ENCODE results near the gene SPN.
"Not testable (repeated sequence)": the region's sequence is repeated elsewhere in the genome, so short reads cannot be mapped to it uniquely, and the experiment has no call there.

The SPN gene

DNA sequence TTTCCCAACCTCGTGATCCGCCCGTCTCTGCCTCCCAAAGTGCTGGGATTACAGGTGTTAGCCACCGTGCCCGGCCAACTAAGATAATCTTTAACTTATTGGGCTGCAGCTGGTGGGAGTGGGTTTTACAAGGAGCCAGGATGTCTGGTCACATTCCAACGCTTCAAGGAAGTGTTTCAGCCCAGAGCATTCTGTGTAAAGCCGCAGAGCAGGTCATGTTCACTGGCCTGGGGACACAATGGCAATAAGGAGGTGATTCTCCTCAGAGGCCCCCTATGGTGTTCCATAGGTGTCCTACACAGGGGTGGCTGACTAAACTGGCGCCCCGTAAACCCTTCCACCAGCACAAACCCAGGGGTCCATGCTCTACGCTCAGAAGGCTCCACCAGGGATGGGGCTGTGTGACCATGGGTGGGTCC, 17.1 kb downstream of the SPN start:
- no peak for DNase-seq

DNA sequence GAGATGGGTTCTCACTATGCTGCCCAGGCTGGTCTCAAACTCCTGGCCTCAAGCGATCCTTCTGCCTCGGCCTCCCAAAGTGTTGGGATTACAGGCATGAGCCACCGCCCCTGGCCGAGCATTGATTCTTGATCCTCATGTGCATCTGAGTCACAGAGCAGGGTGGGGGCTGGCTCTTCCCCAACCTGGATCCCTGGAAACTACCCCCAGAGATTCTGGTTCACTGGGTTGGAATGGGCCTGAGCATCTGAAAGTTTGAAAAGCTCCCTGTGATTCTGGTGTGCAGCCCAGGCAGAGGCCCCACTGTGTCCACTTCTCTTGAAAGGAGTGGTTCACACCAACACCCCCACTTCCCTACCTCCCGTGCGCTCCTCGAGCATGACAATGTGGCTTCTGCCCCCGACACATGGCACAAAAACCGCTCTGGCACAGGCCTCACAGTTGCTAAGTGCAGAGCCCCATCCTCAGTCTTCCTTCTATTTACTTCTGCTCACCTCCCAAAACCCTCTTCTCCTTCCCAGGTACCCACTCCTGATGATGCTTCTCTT, 20.6 kb downstream of the SPN start:
- no peak for DNase-seq

DNA sequence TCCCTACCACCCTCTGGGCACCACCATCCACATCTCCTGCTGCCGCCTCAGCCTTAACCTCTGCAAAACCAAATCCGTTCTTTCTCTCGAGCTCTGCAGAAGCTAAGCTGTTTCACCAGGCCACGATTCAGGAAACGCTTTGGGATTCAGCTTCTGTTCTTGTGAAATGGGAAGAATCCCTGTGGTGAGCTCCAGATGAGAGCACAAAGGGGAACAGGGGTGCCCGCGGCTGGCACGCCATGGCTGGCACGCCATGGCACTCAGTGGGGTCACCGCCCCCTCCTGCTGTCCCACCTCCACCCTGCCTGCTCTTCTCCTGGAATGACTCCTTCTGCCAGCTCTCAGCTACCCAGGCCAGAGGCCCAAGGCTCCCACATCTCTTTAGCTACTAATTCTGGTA, 21.6 kb downstream of the SPN start:
- no peak for DNase-seq

DNA sequence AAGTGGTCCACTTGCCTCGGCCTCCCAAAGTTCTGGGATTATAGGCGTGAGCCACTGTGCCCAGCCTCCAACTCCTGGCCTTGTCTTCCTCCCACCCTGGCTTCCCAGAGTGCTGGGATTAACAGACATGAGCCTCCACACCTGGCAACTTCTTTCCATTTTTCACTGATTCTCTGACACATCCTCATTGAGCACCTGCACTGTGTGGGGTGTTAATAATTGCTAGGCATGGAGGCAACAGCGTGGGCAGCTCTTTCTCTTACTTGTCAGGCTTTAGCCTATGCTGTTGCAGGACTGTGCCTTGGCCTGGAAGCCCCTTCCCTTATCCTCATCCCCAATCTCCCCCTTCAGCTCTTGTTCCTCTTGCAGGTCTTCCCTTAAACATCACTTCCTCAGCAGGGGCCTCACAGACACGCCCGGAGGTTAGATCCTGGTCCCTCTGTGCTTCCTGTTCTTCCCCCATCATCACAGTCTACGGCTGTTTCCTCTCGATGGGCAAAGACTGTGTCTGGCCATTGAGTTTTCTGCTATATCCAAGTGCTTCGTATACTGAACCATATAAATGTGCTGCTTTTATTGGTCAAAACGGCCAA, 23.8 kb downstream of the SPN start:
- no peak for DNase-seq

DNA sequence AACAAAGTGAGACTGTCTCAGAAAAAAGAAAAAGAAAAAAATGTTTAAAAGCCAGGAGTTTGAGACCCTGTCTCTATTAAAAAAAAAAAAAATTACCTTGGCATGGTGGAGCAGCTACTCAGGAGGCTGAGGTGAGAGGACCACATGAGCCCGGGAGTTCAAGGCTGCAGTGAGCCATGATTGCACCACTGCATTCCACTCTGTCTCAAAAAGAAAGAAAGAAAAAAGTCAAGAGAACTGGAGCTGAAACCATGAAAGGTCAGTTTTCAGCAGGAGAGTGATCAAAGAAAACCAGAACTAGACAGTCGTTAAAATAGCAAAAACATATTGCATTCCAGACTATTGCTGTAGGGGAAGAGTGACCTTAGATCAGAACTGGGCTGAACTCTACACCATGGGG, 24.7 kb downstream of the SPN start:
- DNase-seq: no peak

DNA sequence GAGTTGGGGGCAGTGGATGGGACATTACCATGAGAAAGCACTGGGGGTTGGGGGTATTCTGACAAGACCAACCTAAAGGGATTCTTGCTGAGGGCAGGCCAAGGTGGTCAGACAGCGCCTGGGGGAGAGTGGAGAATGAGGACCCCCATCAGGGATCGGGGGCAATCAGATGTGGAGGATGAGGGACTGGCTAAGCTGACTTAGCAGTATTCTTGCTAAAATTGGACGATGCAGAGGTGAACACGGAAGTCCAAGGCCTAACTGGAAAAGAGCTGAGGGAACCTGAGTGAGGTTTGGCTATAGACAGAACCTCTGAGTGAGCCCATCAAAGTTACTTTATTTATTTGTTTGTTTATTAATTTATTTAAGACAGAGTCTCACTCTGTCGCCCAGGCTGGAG, 25.1 kb downstream of the SPN start:
- DNase-seq: no peak

DNA sequence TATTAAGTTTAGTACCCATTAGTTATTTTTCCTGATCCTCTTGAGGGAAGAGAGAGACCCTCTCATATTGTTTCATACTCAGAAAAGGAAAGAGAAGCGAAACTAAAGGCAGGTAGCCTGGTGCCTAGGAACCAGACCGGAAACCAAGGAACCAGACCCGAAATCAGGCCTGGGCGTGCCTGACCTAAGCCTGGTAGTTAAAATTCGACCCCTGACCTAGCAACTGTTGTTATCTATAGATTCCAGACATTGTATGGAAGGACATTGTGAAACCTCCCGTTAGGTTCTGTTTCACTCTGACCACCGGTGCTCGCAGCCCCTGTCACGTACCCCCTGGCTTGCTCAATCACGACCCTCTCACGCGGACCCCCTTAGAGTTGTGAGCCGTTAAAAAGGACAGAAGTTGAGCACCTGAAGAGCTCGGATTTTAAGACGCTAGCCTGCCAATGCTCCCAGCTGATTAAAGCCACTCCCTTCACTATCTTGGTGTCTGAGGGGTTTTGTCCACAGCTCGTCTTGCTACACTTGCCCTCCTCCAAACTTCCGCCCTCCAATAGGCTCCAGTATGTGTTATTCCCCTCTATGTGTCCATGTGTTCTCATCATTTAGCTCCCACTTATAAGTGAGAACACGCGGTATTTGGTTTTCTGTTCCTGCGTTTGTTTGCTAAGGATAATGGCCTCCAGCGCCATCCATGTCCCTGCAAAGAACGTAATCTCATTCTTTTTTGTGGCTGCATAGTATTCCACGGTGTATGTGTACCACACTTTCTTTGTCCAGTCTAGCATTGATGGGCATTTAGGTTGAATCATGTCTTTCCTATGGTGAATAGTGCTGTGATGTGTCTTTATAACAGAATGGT, 26.7 kb downstream of the SPN start:
- not testable (repeated sequence) for DNase-seq

DNA sequence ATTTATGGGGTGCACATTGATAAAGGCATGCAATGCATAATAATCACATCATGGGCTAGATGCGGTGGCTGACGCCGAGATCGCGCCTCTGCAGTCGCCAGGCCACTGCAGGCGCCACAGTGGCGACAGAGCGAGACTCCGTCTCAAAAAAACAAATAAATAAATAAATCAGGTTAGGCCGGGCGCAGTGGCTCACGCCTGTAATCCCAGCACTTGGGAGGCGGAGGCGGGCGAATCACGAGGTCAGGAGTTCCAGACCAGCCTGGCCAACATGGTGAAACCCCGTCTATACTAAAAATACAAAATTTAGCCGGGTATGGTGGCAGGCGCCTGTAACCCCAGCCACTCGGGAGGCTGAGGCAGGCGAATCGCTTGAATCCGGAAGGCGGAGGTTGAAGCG, 29.6 kb downstream of the SPN start:
- DNase-seq: not testable (repeated sequence)

DNA sequence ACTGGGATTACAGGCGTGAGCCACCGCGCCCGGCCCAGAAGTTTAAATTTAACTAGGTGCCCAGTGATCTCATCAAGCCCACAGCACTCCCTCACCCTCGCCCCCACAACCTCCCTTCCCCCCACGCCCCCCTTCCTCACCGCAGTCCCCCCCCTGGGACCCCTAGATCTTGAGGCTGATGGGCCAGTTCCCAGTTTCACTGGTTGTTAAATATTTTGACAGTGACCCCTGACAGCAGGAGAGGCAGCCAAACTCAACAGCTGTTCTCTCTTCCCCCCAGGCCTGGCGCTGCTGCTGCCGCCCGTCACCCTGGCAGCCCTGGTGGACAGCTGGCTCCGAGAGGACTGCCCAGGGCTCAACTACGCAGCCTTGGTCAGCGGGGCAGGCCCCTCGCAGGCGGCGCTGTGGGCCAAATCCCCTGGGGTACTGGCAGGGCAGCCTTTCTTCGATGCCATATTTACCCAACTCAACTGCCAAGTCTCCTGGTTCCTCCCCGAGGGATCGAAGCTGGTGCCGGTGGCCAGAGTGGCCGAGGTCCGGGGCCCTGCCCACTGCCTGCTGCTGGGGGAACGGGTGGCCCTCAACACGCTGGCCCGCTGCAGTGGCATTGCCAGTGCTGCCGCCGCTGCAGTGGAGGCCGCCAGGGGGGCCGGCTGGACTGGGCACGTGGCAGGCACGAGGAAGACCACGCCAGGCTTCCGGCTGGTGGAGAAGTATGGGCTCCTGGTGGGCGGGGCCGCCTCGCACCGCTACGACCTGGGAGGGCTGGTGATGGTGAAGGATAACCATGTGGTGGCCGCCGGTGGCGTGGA, 31.5 kb downstream of the SPN start:
- DNase-seq: no peak

DNA sequence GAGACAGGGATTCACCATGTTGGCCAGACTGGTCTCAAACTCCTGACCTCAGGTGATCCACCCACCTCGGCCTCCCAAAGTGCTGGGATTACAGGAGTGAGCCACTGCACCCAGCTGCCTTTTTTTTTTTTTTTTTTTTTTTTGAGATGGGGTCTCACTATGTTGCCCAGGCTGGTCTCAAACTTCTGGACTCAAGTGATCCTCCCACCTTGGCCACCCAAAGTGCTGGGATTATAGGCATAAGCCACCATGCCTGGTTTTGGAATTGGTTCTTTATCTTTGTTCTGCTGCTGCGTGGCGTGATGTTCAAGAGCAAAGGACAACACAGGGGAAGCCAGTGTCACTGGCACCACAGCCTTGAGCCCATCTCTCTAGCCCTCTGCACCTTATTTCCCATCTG, 32.6 kb downstream of the SPN start:
- DNase-seq: not testable (repeated sequence)

DNA sequence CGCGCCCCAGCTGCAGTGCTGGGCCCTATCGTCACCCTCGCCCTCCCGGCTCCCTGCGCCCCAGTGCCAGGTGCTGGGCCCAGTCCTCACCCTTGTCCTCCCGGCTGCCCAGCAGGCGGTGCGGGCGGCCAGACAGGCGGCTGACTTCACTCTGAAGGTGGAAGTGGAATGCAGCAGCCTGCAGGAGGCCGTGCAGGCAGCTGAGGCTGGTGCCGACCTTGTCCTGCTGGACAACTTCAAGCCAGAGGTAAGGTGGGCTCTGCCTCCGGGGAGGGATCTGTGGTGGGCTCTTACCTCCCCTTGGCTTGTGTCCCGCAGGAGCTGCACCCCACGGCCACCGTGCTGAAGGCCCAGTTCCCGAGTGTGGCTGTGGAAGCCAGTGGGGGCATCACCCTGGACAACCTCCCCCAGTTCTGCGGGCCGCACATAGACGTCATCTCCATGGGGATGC, 33.9 kb downstream of the SPN start:
- no peak for DNase-seq

DNA sequence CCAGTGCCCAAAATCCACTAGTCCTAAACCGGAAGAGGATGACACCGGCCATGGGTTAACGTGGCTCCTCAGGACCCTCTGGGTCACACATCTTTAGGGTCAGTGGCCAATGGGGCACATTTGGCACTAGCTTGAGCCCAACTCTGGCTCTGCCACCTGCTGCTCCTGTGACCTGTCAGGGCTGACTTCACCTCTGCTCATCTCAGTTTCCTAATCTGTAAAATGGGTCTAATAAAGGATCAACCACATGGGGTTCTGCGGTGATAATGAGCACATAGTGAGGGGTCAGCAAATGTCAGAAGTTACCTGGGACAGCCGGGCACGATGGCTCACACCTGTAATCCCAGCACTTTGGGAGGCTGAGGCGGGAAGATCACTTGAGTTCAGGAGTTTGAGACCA, 34.3 kb downstream of the SPN start:
- DNase-seq: no peak

DNA sequence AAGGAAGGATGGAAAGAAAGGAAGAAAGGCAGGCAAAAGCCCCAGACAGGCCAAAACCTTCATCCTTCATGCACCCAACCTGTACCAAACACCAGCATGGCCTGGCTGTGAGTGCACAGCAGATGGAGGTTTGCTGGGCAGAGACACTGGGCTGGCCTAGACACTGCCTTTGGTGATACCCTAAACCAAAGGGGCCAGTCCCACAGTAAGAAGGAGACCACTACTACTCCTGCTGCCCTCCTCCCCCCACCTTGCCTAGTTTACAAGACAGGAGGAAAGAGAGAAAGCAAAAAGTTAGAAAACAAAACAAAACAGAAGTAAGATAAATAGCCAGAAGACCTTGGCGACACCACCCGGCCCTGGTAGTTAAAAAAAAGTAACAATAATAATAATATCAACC, 35.0 kb downstream of the SPN start:
- no peak for DNase-seq

DNA sequence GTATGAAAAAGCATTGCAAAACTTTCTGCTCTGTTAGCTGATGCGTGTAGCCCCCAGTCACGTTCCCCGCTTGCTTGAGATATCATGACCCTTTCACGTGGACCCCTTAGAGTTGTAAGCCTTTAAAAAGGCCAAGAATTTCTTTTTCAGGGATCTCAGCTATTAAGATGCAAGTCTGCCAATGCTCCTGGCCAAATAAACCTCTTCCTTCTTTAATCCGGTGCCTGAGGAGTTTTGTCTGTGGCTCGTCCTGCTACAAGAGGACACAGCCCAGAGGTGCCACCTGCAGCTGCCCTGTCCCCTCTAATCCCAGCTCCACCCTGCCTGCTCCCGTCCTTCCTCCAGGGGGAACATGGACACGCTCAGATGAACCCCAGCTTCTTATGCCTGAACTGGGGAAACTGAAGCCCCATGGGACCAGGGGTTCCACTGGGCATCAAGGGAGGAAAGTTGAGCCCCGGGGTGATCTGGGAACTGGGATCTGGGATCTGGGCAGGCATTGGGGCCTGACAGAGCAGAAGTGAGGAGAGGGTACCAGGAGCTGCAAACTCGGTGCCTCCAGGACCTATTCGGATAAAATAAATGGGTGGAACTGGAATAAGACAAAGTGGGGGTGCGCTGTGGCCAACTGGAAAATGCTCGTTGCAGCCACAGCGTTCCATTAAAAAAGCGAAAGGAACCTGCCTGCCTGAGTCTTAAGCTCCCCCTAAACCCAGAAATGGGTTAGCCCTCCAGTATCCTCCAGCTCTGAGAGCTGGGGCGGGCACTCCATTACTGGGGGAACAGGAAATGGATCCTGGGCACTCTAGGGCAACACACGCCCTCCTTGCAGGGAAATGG, 35.7 kb downstream of the SPN start:
- DNase-seq: no peak

DNA sequence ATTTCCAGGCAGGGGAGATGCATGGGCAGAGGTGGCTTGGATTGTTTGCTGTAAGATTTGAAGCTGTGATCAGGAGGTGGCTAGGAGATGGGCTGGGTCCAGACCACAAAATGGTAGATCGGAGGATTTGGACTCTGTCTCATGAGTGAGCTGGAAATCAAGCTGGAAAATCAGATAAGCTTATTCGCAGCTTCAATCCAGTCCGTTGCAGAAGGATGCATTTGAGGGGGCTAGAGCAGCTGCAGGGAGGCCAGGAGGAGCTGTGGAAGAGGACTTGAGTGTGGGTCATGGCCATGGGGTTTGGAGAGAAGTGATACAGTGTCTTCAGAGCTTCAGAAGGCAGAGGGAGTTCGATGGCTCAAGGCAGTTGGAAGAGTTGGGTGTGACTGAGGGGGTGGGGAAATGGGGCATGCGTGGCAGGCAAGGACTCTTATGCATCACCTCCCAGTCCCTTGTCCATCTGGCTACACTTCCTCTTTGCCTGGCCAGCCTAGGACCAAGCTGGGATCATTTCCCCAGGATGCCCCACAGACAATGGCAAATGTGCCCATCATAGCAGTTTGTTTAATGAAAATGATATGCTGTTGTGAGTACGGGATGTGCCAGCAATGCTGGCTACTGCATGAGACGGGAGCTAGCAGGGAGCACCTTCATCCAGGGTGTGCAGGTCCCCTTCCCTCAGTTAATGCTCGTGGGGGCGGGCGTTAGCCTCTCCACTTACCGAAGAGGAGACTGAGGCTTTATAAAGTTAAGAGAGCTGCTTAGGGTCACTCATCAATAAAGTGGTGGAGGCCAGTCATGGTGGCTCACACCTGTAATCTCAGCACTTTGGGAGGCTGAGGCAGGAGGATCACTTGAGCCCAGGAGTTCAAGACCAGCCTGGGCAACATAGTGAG, 36.5 kb downstream of the SPN start:
- no peak for DNase-seq

DNA sequence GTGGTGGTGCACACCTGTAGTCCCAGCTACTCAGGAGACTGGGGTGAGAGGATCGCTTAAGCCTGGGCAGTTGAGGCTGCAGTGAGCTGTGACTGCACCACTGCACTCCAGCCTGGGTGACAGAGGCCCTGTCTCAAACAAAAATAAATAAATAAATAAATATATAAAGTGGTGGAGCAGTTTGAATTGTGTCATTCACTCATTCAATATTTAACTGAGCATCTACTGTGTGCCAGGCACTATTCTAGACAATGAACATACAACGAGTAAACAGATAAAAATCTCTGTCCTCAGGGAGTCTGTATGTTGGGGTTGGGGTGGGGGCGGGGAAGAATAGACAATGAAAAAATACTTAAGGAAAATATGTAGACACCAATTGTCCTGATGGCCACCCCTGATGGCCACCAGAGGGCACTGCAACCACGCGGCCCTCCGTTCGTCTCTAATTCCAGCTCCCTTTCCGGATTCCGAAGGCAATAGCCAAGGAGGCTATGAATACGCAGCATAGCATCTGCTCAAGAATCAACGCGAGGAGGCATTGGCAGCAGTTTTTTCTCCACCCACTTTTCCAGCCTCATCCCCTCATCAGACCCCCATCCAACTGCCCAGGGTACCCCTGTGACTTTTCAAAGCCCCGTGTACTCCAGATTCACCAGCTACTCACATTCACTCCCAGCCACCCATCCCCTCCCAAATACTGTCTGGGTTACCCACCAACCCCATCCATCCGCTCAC, 37.4 kb downstream of the SPN start:
- DNase-seq: peak; percentile 68

DNA sequence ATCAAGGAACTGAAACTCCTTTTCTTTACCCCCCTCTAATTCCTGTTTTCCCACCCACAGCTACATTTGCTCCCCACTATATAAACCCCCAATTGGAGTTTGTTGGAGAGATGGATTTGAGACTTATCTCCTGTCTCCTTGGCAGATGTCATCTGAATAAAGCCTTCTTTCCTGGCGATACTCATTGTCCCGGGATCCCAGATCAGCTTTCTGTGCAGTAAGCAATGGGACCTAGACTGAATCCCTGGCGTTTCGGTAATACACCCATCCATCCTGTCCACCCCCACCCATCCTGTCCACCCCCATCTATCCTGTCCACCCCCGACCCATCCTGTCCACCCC, 38.1 kb downstream of the SPN start:
- DNase-seq: no peak

DNA sequence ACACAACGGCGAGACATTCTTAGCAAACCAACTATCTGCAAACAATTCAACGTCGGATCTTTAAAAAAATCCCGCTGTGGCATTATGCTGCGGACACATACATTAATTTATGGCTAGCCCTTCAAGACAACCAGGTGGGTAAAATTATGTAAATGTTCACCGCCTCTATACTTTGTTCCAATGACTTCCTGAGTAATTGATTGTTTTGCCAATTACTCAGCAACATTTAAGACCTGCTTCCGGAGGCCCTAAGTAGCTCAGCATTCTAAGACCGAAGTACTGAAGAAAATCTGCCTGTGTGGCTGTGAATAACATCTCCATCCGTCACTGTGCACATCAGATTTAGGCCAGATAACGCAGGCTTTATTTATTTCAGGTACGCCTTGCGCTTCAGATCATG, 39.2 kb downstream of the SPN start:
- DNase-seq: no peak

DNA sequence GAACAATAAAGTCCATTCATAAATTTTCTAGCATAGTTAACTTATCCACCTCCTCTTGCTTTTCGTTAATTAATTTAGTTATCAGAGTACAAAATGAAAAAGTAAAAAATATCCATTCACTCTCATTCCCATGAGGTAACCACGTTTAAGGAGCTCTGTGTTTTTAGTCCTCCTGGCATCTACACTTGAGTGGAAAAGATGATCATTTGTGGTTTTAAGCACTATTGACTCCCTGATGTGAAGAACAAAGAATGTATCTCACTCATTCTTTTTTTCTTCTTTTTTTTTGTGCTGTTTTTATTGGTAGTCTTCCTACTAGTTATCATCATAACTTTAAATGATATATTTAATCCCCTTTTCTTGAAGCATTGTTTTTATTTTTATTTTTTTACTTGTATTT, 42.0 kb downstream of the SPN start:
- DNase-seq: no peak

DNA sequence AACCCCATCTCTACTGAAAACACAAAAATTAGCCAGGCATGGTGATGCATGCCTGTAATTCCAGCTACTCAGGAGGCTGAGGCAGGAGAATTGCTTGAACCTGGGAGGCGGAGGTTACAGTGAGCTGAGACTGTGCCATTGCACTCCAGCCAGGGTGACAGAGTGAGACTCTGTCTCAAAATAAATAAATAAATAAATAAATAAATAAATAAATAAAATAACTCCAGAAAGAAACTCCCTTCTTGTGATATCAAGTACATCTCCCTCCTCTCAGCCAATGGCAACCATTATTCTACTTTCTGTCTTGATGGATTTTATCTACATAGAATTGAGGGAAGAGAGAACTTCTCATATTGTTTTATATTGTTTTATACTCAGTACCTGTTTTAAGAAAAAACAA, 44.1 kb downstream of the SPN start:
- not testable (repeated sequence) for DNase-seq

All from NCI-H2029 (cell line).